HG03060 (cell line): ENCODE measurements around the gene SPSB4.
"Not testable (repeated sequence)": the region's sequence is repeated elsewhere in the genome, so short reads cannot be mapped to it uniquely, and the experiment has no call there.

Experiments used
- ATAC-seq: cut with Tn5 transposase; IDR thresholded peaks from one replicate; pipeline ENCODE4 v1.9.1; 2021; ENCODE audit warnings: low read depth, moderate number of reproducible peaks; ENCODE audit not compliant: unreplicated experiment

SPSB4 gene

GRCh38 chr3:141050576-141051442, at the start of gene SPSB4:
TSS of gene SPSB4 (plus strand) at chr3:141051347. CDS start at chr3:141066105, 14,758 bp downstream.
- no peak for ATAC-seq

GRCh38 chr3:141006344-141006743, 44.8 kb upstream of the SPSB4 start:
- no peak for ATAC-seq

DNA sequence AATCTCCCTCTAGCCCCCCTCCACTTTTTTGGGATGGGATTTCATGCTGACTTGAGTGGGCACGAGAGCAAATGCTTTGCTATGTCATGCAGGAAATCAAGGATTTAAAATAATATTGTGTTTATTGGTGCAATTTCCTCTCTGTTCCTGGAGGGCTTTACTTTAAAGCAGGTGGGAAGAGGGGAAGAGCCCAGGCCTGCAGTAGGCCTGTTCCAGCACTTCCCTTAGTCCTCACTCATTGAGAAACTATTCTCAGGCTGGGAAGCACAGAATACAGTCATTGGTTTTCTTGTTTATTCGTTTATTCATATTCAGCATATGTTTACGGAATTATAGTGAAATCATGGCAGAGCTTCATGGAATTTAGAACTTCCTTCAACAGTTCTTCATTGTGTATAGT, 41.7 kb upstream of the SPSB4 start:
- no peak for ATAC-seq

DNA sequence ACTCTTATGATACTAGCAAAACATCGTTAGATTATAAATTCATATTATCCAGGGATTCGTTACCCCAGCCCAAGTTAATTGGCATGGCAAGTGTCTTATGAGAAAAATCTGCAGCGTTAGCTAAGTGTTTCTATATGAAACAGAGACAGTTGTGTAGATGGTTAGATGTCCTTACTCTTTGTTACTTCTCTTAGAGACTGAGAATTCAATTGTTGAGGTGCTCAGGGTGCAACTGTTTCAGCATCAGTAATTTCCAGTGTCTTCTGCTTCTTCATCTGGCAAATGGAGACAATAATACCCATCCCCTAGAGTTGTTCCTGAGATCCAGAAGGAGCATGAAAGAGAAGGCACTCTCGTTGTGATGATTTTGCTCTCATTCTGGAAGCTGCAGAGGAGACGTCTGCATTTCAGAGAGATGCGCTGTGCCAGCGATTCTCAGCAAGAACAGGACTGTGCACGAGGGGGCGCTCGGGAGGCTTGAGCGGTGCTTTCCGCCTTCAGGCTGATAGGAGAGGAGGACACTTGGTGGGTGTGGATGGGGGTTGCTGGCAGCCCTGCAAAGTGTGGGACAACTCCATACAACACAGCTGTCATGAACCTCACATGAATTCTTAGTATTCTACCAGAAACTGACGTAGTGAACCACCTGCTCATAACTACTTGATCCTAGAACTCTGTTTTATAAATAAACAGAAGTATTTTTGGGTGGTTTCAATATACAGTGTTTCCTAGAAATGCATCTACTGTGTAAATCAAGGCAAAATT, 39.7 kb upstream of the SPSB4 start:
- peak; percentile 77 for ATAC-seq

GRCh38 chr3:141011997-141012262, 39.2 kb upstream of the SPSB4 start:
- ATAC-seq, result no peak

DNA sequence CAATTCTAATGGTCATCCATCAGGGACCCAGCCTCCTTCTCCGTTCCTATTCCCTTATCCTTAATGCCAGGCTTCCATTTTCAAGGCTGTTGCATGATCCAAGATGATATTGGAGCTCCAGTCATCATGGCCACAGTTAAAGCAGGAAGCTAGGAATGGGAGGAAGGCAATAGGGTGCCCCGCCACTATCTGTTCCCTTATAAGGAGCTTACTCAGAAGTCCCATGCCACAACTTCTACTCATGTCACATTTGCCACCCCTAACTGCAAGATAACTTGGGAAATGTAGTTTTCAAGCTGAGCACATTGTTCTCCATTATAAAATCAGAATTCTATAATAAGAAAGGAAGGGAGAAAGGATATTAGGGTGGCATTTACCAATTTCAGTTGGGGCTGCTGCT, 38.6 kb upstream of the SPSB4 start:
- ATAC-seq, result no peak

GRCh38 chr3:141015481-141015880, 35.7 kb upstream of the SPSB4 start:
- no peak for ATAC-seq

GRCh38 chr3:141017366-141018322, 33.5 kb upstream of the SPSB4 start:
- ATAC-seq, result not testable (repeated sequence)

- no peak for ATAC-seq
Measured at GRCh38 chr3:141019244-141019643, 31.9 kb upstream of the SPSB4 start.

GRCh38 chr3:141020143-141020830, 30.9 kb upstream of the SPSB4 start:
- no peak for ATAC-seq

GRCh38 chr3:141021261-141021660, 29.9 kb upstream of the SPSB4 start:
- no peak for ATAC-seq

GRCh38 chr3:141030296-141030695, 20.9 kb upstream of the SPSB4 start:
- no peak for ATAC-seq

GRCh38 chr3:141039589-141039988, 11.6 kb upstream of the SPSB4 start:
- ATAC-seq, result no peak

GRCh38 chr3:141044695-141045641, 6.2 kb upstream of the SPSB4 start:
- no peak for ATAC-seq

DNA sequence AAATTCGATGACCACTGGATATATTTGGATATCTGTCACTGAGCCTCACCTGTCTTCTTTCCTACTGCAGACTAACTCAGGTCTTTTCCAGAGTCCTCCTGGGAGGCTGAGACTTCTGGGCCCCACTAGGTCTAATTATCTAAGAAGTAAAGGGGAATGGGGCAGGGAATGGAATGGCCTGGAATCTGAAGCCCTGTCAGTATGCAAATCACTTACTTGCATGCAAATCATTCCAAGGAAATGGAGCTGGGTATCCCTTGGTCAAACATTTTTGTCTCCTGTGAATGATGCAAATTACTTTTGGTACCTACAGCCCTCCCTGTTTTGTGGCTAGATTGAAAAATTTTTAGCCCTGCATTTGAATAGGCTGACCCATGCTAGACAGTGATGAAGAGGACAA, 5.3 kb upstream of the SPSB4 start:
- ATAC-seq, result no peak

DNA sequence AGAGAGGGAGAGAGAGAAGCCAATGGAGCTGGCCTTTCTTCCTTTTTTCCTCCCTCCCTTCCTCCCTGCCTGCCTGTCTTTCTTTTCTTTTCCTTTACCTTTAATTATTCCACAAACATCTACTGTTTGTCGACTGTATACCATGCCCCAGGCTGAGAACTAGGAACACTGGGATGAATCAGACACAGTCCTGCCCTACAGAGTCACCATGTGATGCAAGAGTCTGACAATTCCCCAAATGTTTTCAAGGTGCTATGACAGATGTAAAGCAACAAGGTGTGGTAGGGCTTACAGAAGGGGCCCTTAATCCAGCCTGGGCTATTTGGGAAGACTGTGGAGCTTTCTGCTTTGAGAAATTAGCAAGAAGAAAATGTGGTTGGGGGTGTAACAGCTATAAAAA, 4.0 kb upstream of the SPSB4 start:
- no peak for ATAC-seq

- ATAC-seq, result no peak
Measured at GRCh38 chr3:141049681-141050080, 1.5 kb upstream of the SPSB4 start.

DNA sequence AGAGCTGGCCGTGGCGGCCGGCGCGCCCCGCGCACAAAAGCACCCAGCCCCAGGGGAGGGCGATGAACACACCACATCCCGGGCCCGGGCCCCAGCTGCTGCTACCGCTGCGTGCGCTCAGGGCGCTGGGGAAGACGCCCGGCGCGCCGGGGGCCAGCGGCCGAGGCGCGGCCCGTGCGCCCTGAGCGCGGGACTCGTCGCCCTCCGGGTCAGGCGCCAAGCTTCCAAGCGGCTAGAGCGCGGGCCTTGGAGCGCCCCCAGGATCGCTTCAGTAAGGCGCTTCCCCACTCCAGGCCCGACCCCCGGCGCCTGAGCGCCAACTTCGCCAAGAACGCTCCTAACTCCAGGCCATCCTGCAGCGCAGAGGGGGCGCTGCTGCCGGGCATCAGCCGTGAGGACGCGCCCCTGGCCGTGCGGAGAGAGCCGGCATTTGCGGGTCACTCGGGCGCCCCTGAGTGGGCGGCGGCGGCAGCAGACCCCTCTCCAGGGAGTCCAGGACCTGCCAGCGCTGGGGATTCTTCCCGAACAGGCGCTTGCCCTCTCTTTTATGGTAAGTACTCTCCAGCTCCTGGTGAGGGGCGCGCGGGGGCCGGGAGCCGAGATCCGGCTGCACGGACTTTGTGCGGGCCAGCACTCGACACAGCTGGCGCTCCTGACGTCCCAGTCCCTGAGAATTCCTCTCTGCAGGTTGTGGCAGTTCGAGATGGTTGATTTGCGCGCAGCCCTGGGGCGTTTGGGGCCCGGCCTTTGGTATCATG, 475 bp downstream of the SPSB4 start:
- ATAC-seq, result no peak
